B cell (primary cell): ENCODE results near the gene DNAAF5. TPM values are rescaled to one million over a fixed set of nuclear protein-coding genes. Genes with fewer than 3 reads are reported as not detected.

Experiments
- ATAC-seq: fragments of 200-7000 bp; cut with Tn5 transposase; one replicate; pipeline ENCODE4 v1.10.0; 2021; ENCODE audit warnings: low read depth, mild to moderate bottlenecking, moderate number of reproducible peaks, moderate library complexity
- CTCF ChIA-PET: fragments of 350-600 bp; sonication (Branson Sonifier 250); formaldehyde crosslinking; loops from one replicate; lab custom pipeline; 2021; ENCODE audit warnings: antibody characterized with exemption, inconsistent platforms; lab: Charles Lee
- POLR2A ChIA-PET: fragments of 350-600 bp; sonication (Branson Sonifier 250); formaldehyde crosslinking; loops from one replicate; lab custom pipeline; 2021; ENCODE audit warnings: antibody characterized with exemption; lab: Charles Lee
- DNase-seq: peaks from one replicate; pipeline ENCODE4 v3.0.0; 2013
- H2AFZ ChIP-seq: 2 replicates; pipeline ENCODE4 v1.6.1; 2012; ENCODE audit warnings: mild to moderate bottlenecking, low read depth, low read length; ENCODE audit not compliant: insufficient read depth, poor library complexity, severe bottlenecking
- H3K27ac ChIP-seq, 2 donors: 1 replicate in 1 of 2; 2 replicates in 1 of 2; pipeline ENCODE4 v1.5.1; 2012 to 2013; ENCODE audit warnings: low read length in 2 of 2, mild to moderate bottlenecking in 2 of 2, moderate library complexity in 1 of 2
- H3K27me3 ChIP-seq, 4 experiments: fragments of 200-600 bp in 1 of 4; sonication (generic) in 1 of 4; replicated peaks in 1 of 4; 1 replicate in 2 of 4; 2 replicates in 2 of 4; pipeline versions ENCODE4 v1.6.1 to v1.7.0; 2013 to 2016; ENCODE audit warnings: low read length in 3 of 4, mild to moderate bottlenecking in 2 of 4, mixed read lengths in 1 of 4, moderate library complexity in 1 of 4; ENCODE audit not compliant: insufficient read depth in 4 of 4, control insufficient read depth in 3 of 4; ENCODE audit errors: control extremely low read depth in 1 of 4
- H3K36me3 ChIP-seq, 2 experiments: replicated peaks in 1 of 2; 1 replicate in 1 of 2; 2 replicates in 1 of 2; pipeline versions ENCODE4 v1.6.1 to v1.7.1; 2013; ENCODE audit warnings: low read length in 1 of 2; ENCODE audit not compliant: insufficient read depth in 2 of 2, control insufficient read depth in 1 of 2; ENCODE audit errors: control extremely low read depth in 1 of 2, extremely low read depth in 1 of 2
- H3K4me1 ChIP-seq, 2 donors: fragments of 200-600 bp in 1 of 2; sonication (generic) in 1 of 2; 1 replicate in 1 of 2; 2 replicates in 1 of 2; pipeline versions ENCODE4 v1.5.1 to v1.6.1; 2013 to 2017; ENCODE audit warnings: low read length in 2 of 2; ENCODE audit not compliant: control insufficient read depth in 2 of 2, insufficient read depth in 2 of 2
- H3K4me2 ChIP-seq: replicated peaks from 2 replicates; pipeline ENCODE3; 2012; ENCODE audit warnings: mild to moderate bottlenecking, low read depth, low read length; ENCODE audit not compliant: poor library complexity, severe bottlenecking
- H3K4me3 ChIP-seq, 5 experiments: fragments of 200-600 bp in 1 of 5; sonication (generic) in 1 of 5; 1 replicate in 3 of 5; 2 replicates in 2 of 5; pipeline versions ENCODE4 v1.5.1 to v1.7.0; 2011 to 2016; ENCODE audit warnings: low read length in 4 of 5, mild to moderate bottlenecking in 4 of 5, low read depth in 2 of 5, control low read depth in 1 of 5, moderate library complexity in 1 of 5; ENCODE audit not compliant: insufficient read depth in 1 of 5; ENCODE audit errors: control extremely low read depth in 1 of 5, extremely low read depth in 1 of 5
- H3K79me2 ChIP-seq: fragments of 200-600 bp; sonication (generic); one replicate; pipeline ENCODE4 v1.6.0; 2016; ENCODE audit warnings: low read length; ENCODE audit not compliant: control insufficient read depth, insufficient read depth
- H3K9ac ChIP-seq: fragments of 200-600 bp; sonication (generic); 2 replicates; pipeline ENCODE4 v1.6.1; 2017; ENCODE audit warnings: mild to moderate bottlenecking, low read length, moderate library complexity
- H3K9me3 ChIP-seq, 3 donors: one replicate each; pipeline versions ENCODE4 v1.6.1 to v1.7.1; 2013; ENCODE audit warnings: low read length in 2 of 3; ENCODE audit not compliant: control insufficient read depth in 2 of 3, insufficient read depth in 1 of 3; ENCODE audit errors: control extremely low read depth in 1 of 3
- H4K20me1 ChIP-seq: 2 replicates; pipeline ENCODE4 v1.6.0; 2012; ENCODE audit warnings: mild to moderate bottlenecking, low read length; ENCODE audit not compliant: insufficient read depth, control insufficient read depth, poor library complexity, severe bottlenecking
- H3K27ac Mint-ChIP-seq: one replicate; pipeline ENCODE4 v1.8.0; 2021; ENCODE audit warnings: mixed read lengths
- H3K27me3 Mint-ChIP-seq: one replicate; pipeline ENCODE4 v1.8.0; 2021; ENCODE audit warnings: mixed read lengths
- H3K4me1 Mint-ChIP-seq: one replicate; pipeline ENCODE4 v1.8.0; 2021; ENCODE audit warnings: mixed read lengths
- H3K4me3 Mint-ChIP-seq: one replicate; pipeline ENCODE4 v1.8.0; 2021; ENCODE audit warnings: mixed read lengths
- H3K9me3 Mint-ChIP-seq: one replicate; pipeline ENCODE4 v1.8.0; 2022; ENCODE audit warnings: mixed read lengths; ENCODE audit not compliant: insufficient read depth
- CTCF ChIP-seq: fragments of 200-600 bp; IDR thresholded peaks from one replicate; pipeline ENCODE4 v1.8.0; 2022; ENCODE audit warnings: antibody characterized with exemption, mild to moderate bottlenecking
- EZH2 ChIP-seq: IDR thresholded peaks from 2 replicates; pipeline ENCODE4 v1.6.1; 2012; ENCODE audit warnings: borderline replicate concordance, low read depth, mild to moderate bottlenecking, moderate library complexity, low read length; ENCODE audit not compliant: insufficient read depth, poor library complexity, severe bottlenecking
- WGBS: methylation state at CpG from one replicate; pipeline ENCODE4 v1.1.5; 2013; ENCODE audit warnings: missing lambda C conversion rate; ENCODE audit not compliant: insufficient coverage; 5-methylcytosine and 5-hydroxymethylcytosine counted together
- intact Hi-C: fragments of 100-400 bp; cut with micrococcal nuclease; formaldehyde crosslinking; loops from one replicate; pipeline ENCODE4 v1.10.0; 2022
- polyA plus RNA-seq: library from polyadenylated mRNA; depleted of rRNA; stranded (reverse); fragments of >200 nt; gene quantifications from 2 replicates; pipeline ENCODE4 v1.2.3, GENCODE V29; 2012
- total RNA-seq, 2 donors: library from RNA; stranded (reverse); fragments of 120-200 nt in 1 of 2; gene quantifications; 1 replicate in 1 of 2; 2 replicates in 1 of 2; pipeline versions ENCODE4 v1.2.3 to v1.2.4, GENCODE V29; 2013 to 2022

DNAAF5 gene
- total and polyA plus RNA-seq, 2 donors (not counting 1 experiment from before 2014, with no cell fraction given): 18.0 to 21.4 TPM

DNA sequence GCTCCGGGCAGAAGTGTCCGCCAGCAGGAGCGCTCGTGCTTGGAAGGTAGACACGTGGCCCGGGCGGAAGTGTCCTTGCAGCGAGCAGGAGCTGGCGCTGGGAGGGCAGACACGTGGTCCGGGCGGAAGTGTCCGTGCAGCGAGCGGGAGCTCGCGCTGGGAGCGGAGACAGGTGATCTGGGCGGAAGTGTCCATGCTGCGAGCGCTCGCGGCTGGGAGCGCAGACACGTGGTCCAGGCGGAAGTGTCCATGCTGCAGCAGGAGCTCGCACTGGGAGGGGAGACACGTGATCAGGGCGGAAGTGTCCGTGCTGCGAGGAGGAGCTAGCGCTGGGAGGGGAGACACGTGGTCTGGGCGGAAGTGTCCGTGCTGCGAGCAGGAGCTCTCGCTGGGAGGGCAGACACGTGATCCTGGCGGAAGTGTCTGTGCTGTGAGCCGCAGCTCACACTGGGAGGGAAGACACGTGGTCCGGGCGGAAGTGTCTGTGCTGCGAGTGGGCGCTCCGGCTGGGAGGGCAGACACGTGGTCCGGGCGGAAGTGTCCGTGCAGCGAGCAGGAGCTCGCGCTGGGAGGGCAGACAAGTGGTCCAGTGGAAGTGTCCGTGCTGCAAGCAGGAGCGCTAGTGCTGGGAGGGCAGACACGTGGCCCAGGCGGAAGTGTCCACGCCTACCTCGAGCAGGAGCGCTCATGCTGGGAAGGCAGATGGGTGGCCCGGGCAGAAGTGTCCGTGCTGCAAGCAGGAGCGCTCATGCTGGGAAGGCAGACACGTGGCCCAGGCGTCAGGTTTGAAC lies 41.6 kb downstream of the DNAAF5 start:
- ATAC-seq (no peak), DNase-seq (no peak)
- no peaks in the 10 kb centered on the region for H4K20me1 ChIP-seq
- no peaks in the 10 kb centered on the region for H3K4me1 ChIP-seq
- H3K79me2 ChIP-seq: no peaks in the 10 kb centered on the region
- ChIA-PET CTCF (no interaction called here), POLR2A (no interaction called here)
- peaks cover 0 to 25% of the 10 kb centered on the region in 2 experiments for H3K36me3 ChIP-seq
- no peak overlapping the region for H3K4me2 ChIP-seq
- no peak overlapping the region for H3K27ac ChIP-seq
- H3K27me3 ChIP-seq: no peaks in the 10 kb centered on the region
- no peaks in the 10 kb centered on the region for H3K9me3 Mint-ChIP-seq
- H3K4me1 Mint-ChIP-seq: no peaks in the 10 kb centered on the region
- no peak overlapping the region for H3K4me3 Mint-ChIP-seq
- H3K27ac Mint-ChIP-seq: no peak overlapping the region
- no peaks in the 10 kb centered on the region for H3K27me3 Mint-ChIP-seq
- WGBS: 97% methylated on average over 65 of the region's 65 CpGs
- intact Hi-C loops: no loop called here
- no peak overlapping the region for H2AFZ ChIP-seq
- no peak overlapping the region for H3K4me3 ChIP-seq
- H3K9ac ChIP-seq: no peak overlapping the region
- no peak for TF ChIP-seq EZH2
- no peak for TF ChIP-seq CTCF
- H3K9me3 ChIP-seq: no peaks in the 10 kb centered on the region

DNA sequence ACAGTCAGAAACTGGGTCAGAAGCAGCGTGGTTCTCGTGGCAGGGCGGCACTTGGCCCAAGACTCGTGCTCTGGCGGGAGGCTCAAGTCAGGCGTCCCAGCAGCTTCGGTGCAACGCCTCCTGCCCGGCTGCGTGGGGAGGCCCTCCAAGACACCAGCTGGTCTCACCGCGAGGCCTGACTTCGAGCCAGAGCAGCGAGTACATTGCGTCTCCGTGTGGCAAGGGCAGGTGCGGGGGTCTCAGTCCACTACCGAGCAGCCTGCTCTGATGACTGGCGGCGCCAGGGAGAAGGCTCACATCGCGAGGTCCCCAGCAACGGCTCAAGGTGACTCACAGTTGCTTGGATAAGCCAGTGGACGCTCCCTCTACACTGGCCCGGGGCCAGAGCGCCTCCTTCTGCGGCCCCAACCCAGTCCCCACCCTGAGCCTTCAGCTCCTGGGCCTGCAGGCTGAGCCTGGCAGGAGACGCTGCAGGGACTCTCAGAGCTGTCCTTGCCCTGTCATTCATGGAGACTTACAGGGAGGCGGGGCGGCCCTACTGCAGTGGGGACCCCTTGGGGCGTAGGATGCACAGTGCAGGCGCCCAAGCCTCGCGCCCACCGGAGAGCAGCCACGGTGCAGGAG lies 42.5 kb downstream of the DNAAF5 start:
- ATAC-seq (no peak), DNase-seq (no peak)
- no peak overlapping the region for H3K27ac Mint-ChIP-seq
- H3K27me3 Mint-ChIP-seq: no peaks in the 10 kb centered on the region
- Histone ChIP-seq H3K79me2 (no peaks in the 10 kb centered on the region), H3K27ac (no peak overlapping the region), H3K4me3 (no peak overlapping the region), H2AFZ (no peak overlapping the region), H4K20me1 (no peaks in the 10 kb centered on the region), H3K9me3 (no peaks in the 10 kb centered on the region), H3K4me1 (no peaks in the 10 kb centered on the region), H3K9ac (no peak overlapping the region), H3K4me2 (no peak overlapping the region), H3K27me3 (no peaks in the 10 kb centered on the region), H3K36me3 (peaks cover 0 to 18% of the 10 kb centered on the region in 2 experiments)
- ChIA-PET CTCF (no interaction called here), POLR2A (no interaction called here)
- H3K9me3 Mint-ChIP-seq: no peaks in the 10 kb centered on the region
- intact Hi-C loops: no loop called here
- H3K4me3 Mint-ChIP-seq: no peak overlapping the region
- 97% methylated on average over 36 of the region's 36 CpGs for WGBS
- no peak for TF ChIP-seq CTCF
- no peak for TF ChIP-seq EZH2
- no peaks in the 10 kb centered on the region for H3K4me1 Mint-ChIP-seq
